K562 (cell line): ENCODE measurements around the gene LYPD5. TPM values are rescaled to one million over a fixed set of nuclear protein-coding genes. Genes with fewer than 3 reads are reported as not detected.

ENCODE experiments used
- CXXC5 ChIP-seq: fragments of 250-450 bp; sonication (Bioruptor Pico); IDR thresholded peaks from 2 replicates; pipeline ENCODE4 v1.8.0; 2022; ENCODE audit warnings: inconsistent platforms, mild to moderate bottlenecking, moderate library complexity
- EHMT2 ChIP-seq: fragments of 450-650 bp; IDR thresholded peaks from 2 replicates; pipeline ENCODE4 v1.6.1; 2018; ENCODE audit warnings: antibody characterized with exemption
- EP300 ChIP-seq: IDR thresholded peaks from 2 replicates; pipeline ENCODE4 v1.6.1; 2012; ENCODE audit warnings: low read length, improper control_type of control experiment
- ESRRA ChIP-seq: fragments of 450-650 bp; IDR thresholded peaks from 2 replicates; pipeline ENCODE4 v1.6.1; 2014; ENCODE audit warnings: low read depth, mild to moderate bottlenecking, moderate library complexity, borderline replicate concordance
- GTF2A2 ChIP-seq: IDR thresholded peaks from 2 replicates; pipeline ENCODE4 v1.6.1; 2016; ENCODE audit warnings: mild to moderate bottlenecking, missing genetic modification characterization, missing compliant biosample characterization
- GTF2F1 ChIP-seq: IDR thresholded peaks from 2 replicates; pipeline ENCODE4 v1.6.1; 2011; ENCODE audit warnings: low read depth, low read length, improper control_type of control experiment
- HDAC8 ChIP-seq: fragments of 450-650 bp; IDR thresholded peaks from 2 replicates; pipeline ENCODE4 v1.6.1; 2016; ENCODE audit warnings: mild to moderate bottlenecking, missing genetic modification characterization, moderate library complexity, missing compliant biosample characterization
- MECOM ChIP-seq: fragments of 250-450 bp; sonication (Bioruptor Pico); IDR thresholded peaks from 2 replicates; pipeline ENCODE4 v1.8.0; 2022; ENCODE audit warnings: inconsistent platforms
- MLLT1 ChIP-seq, 2 experiments: fragments of 450-650 bp; IDR thresholded peaks; 2 replicates each; pipeline ENCODE4 v1.6.1; 2016
- MTA3 ChIP-seq: fragments of 450-650 bp; formaldehyde crosslinking; IDR thresholded peaks from 2 replicates; pipeline ENCODE4 v1.6.1; 2017; ENCODE audit warnings: mild to moderate bottlenecking, borderline replicate concordance
- RBM17 ChIP-seq: fragments of 200-400 bp; formaldehyde crosslinking; IDR thresholded peaks from 2 replicates; pipeline ENCODE4 v1.6.1; 2017; ENCODE audit warnings: low read depth, mild to moderate bottlenecking, low read length, borderline replicate concordance
- ZNF140 ChIP-seq: fragments of 250-450 bp; sonication (Bioruptor Pico); IDR thresholded peaks from 2 replicates; pipeline ENCODE4 v1.8.0; 2021; ENCODE audit warnings: moderate library complexity, mild to moderate bottlenecking, inconsistent platforms
- ZNF561 ChIP-seq: fragments of 450-650 bp; formaldehyde crosslinking; conservative IDR thresholded peaks from 2 replicates; pipeline ENCODE4 v1.4.0; 2020; ENCODE audit warnings: mild to moderate bottlenecking, moderate library complexity
- polyA plus RNA-seq, 8 experiments: library from polyadenylated mRNA; depleted of rRNA in 4 of 8; stranded (reverse) in 5 of 8; unstranded in 3 of 8; fragments of >200 nt; fragmentation: Nextera tagmentation in 2 of 8; fragmentation: Illumina TruSeq in 1 of 8; extraction: Ambion mirVana in 2 of 8; extraction: Trizol in 1 of 8; gene quantifications; 2 replicates each; pipeline versions ENCODE4 v1.2.1 to v1.2.3, GENCODE V29; 2011 to 2014; ENCODE audit warnings: inconsistent platforms in 1 of 8, missing spikeins in 1 of 8
- total RNA-seq, 7 experiments: library from RNA; depleted of rRNA in 6 of 7; stranded (reverse); fragments of >200 nt in 6 of 7; fragmentation: Illumina TruSeq in 2 of 7; extraction: Trizol in 2 of 7; gene quantifications; 2 replicates each; pipeline versions ENCODE4 v1.2.1 to v1.2.3, GENCODE V29; 2011 to 2021; ENCODE audit warnings: low replicate concordance in 1 of 7
- TF ChIP-seq, protein P1 (sequence below): sonication (generic); formaldehyde crosslinking; IDR thresholded peaks from 2 replicates; pipeline ENCODE4 v1.8.0; 2022; ENCODE audit warnings: mild to moderate bottlenecking, missing genetic modification reagents
- TF ChIP-seq, protein P2 (sequence below): fragments of 450-650 bp; IDR thresholded peaks from 2 replicates; pipeline ENCODE4 v1.6.1; 2017; ENCODE audit warnings: antibody characterized with exemption, mild to moderate bottlenecking
- TF ChIP-seq, protein P3 (sequence below): sonication (generic); IDR thresholded peaks from 2 replicates; pipeline ENCODE4 v1.6.1; 2016
- TF ChIP-seq, protein P4 (sequence below): fragments of 450-650 bp; formaldehyde crosslinking; IDR thresholded peaks from 2 replicates; pipeline ENCODE4 v1.4.0; 2020; ENCODE audit warnings: mild to moderate bottlenecking, moderate library complexity
- TF ChIP-seq, protein P5 (sequence below): fragments of 200-800 bp; sonication (Bioruptor generic); IDR thresholded peaks from 2 replicates; pipeline ENCODE4 v1.6.1; 2017; ENCODE audit warnings: missing genetic modification characterization, missing compliant biosample characterization

The LYPD5 gene
- total and polyA plus RNA-seq, 9 of the 15 experiments (the other 6 are each of a cell fraction or from before 2014, with no cell fraction given), result 0.03 to 0.22 (median 0.10) TPM; not detected in 3

GRCh38 chr19:43779820-43780219 is 22.4 kb downstream of the LYPD5 start (continued):
- peak; percentile 46; the same call in 1 of the 2 replicates for TF ChIP-seq EP300
- no peak for TF ChIP-seq GTF2A2 (tag)
- peak; percentile 58; the same call in 1 of the 2 replicates for TF ChIP-seq ESRRA
- no peak for TF ChIP-seq GTF2F1
- TF ChIP-seq CXXC5 (CRISPR knock-in tag), result peak; percentile 32
- no peak for TF ChIP-seq EHMT2
- TF ChIP-seq RBM17, result no peak
- no peak for TF ChIP-seq HDAC8 (tag)
- peak in 1 of 2 experiments; percentile 8; a peak in 1 of 4 replicates for TF ChIP-seq MLLT1 (IDR thresholded peaks at IDR 0.05)
- no peak for TF ChIP-seq MECOM
- TF ChIP-seq MTA3, result 0 out of 2 replicates have a peak, but pooled peaks have one; percentile 42
- TF ChIP-seq, protein P1, sequence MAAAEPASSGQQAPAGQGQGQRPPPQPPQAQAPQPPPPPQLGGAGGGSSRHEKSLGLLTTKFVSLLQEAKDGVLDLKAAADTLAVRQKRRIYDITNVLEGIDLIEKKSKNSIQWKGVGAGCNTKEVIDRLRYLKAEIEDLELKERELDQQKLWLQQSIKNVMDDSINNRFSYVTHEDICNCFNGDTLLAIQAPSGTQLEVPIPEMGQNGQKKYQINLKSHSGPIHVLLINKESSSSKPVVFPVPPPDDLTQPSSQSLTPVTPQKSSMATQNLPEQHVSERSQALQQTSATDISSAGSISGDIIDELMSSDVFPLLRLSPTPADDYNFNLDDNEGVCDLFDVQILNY (CRISPR knock-in tag), result no peak
- no peak for TF ChIP-seq ZNF561 (CRISPR knock-in tag)
- TF ChIP-seq, protein P2, sequence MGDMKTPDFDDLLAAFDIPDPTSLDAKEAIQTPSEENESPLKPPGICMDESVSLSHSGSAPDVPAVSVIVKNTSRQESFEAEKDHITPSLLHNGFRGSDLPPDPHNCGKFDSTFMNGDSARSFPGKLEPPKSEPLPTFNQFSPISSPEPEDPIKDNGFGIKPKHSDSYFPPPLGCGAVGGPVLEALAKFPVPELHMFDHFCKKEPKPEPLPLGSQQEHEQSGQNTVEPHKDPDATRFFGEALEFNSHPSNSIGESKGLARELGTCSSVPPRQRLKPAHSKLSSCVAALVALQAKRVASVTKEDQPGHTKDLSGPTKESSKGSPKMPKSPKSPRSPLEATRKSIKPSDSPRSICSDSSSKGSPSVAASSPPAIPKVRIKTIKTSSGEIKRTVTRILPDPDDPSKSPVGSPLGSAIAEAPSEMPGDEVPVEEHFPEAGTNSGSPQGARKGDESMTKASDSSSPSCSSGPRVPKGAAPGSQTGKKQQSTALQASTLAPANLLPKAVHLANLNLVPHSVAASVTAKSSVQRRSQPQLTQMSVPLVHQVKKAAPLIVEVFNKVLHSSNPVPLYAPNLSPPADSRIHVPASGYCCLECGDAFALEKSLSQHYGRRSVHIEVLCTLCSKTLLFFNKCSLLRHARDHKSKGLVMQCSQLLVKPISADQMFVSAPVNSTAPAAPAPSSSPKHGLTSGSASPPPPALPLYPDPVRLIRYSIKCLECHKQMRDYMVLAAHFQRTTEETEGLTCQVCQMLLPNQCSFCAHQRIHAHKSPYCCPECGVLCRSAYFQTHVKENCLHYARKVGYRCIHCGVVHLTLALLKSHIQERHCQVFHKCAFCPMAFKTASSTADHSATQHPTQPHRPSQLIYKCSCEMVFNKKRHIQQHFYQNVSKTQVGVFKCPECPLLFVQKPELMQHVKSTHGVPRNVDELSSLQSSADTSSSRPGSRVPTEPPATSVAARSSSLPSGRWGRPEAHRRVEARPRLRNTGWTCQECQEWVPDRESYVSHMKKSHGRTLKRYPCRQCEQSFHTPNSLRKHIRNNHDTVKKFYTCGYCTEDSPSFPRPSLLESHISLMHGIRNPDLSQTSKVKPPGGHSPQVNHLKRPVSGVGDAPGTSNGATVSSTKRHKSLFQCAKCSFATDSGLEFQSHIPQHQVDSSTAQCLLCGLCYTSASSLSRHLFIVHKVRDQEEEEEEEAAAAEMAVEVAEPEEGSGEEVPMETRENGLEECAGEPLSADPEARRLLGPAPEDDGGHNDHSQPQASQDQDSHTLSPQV, result peak; percentile 55
- TF ChIP-seq ZNF140, result no peak
- TF ChIP-seq, protein P3, sequence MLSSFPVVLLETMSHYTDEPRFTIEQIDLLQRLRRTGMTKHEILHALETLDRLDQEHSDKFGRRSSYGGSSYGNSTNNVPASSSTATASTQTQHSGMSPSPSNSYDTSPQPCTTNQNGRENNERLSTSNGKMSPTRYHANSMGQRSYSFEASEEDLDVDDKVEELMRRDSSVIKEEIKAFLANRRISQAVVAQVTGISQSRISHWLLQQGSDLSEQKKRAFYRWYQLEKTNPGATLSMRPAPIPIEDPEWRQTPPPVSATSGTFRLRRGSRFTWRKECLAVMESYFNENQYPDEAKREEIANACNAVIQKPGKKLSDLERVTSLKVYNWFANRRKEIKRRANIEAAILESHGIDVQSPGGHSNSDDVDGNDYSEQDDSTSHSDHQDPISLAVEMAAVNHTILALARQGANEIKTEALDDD, result peak; percentile 56
- TF ChIP-seq, protein P4, sequence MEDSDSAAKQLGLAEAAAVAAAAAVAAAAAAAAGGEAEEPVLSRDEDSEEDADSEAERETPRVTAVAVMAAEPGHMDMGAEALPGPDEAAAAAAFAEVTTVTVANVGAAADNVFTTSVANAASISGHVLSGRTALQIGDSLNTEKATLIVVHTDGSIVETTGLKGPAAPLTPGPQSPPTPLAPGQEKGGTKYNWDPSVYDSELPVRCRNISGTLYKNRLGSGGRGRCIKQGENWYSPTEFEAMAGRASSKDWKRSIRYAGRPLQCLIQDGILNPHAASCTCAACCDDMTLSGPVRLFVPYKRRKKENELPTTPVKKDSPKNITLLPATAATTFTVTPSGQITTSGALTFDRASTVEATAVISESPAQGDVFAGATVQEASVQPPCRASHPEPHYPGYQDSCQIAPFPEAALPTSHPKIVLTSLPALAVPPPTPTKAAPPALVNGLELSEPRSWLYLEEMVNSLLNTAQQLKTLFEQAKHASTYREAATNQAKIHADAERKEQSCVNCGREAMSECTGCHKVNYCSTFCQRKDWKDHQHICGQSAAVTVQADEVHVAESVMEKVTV (CRISPR knock-in tag), result peak; percentile 13; the same call in 1 of the 2 replicates
- TF ChIP-seq, protein P5, sequence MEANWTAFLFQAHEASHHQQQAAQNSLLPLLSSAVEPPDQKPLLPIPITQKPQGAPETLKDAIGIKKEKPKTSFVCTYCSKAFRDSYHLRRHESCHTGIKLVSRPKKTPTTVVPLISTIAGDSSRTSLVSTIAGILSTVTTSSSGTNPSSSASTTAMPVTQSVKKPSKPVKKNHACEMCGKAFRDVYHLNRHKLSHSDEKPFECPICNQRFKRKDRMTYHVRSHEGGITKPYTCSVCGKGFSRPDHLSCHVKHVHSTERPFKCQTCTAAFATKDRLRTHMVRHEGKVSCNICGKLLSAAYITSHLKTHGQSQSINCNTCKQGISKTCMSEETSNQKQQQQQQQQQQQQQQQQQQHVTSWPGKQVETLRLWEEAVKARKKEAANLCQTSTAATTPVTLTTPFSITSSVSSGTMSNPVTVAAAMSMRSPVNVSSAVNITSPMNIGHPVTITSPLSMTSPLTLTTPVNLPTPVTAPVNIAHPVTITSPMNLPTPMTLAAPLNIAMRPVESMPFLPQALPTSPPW, result peak; percentile 24; the same call in 1 of the 2 replicates
